ENCODE results near the gene PARVA. TPM values are rescaled to one million over a fixed set of nuclear protein-coding genes. Genes with fewer than 3 reads are reported as not detected.

PARVA gene
- total RNA-seq, 1 donor from 2014 or later, result 106 TPM

- H3K27me3 ChIP-seq (ENCODE audit: insufficient read depth, low read length), result no peaks in the 10 kb centered on the region
- no peak for DNase-seq (ENCODE audit: low read depth)
- Mint-ChIP-seq H3K27me3 (ENCODE audit: low read depth, unreplicated experiment) (no peaks in the 10 kb centered on the region), H3K36me3 (ENCODE audit: low read depth, unreplicated experiment) (peaks cover 32% of the 10 kb centered on the region), H3K4me3 (ENCODE audit: unreplicated experiment) (no peak overlapping the region), H3K27ac (ENCODE audit: unreplicated experiment) (no peak overlapping the region), H3K4me1 (ENCODE audit: low read depth, unreplicated experiment) (peaks cover 4% of the 10 kb centered on the region), H3K9me3 (ENCODE audit: unreplicated experiment) (no peaks in the 10 kb centered on the region)
- peaks cover 8% of the 10 kb centered on the region for H3K36me3 ChIP-seq (ENCODE audit: insufficient read depth, low read length)
- H3K27ac ChIP-seq (ENCODE audit: low read depth, low read length), result no peak overlapping the region
- no peak overlapping the region for H3K4me3 ChIP-seq (ENCODE audit: insufficient read depth, low read depth, low read length)
- no peaks in the 10 kb centered on the region for H3K79me2 ChIP-seq (ENCODE audit: insufficient read depth, low read length)
- FAIRE-seq, result no peak
- no peaks in the 10 kb centered on the region for H3K9me3 ChIP-seq (ENCODE audit: insufficient read depth, low read depth, low read length)
- TF ChIP-seq EZH2 (IDR thresholded peaks at IDR 0.05; ENCODE audit: insufficient read depth, low read length) (no peak), CTCF (IDR thresholded peaks at IDR 0.05; ENCODE audit: insufficient read depth, low read depth, low read length) (no peak)
- no peak overlapping the region for H3K9ac ChIP-seq (ENCODE audit: low read length)
- no peak overlapping the region for H2AFZ ChIP-seq (ENCODE audit: low read depth, low read length)
- H4K20me1 ChIP-seq (ENCODE audit: insufficient read depth, low read length), result peaks cover 7% of the 10 kb centered on the region
- H3K4me1 ChIP-seq (ENCODE audit: insufficient read depth, low read length), result no peaks in the 10 kb centered on the region
- no peak overlapping the region for H3K4me2 ChIP-seq (ENCODE audit: low read length)
Measured at GRCh38 chr11:12517741-12518140, 140.4 kb downstream of the PARVA start.

- no peak overlapping the region for H3K4me3 Mint-ChIP-seq (ENCODE audit: unreplicated experiment)
- Histone ChIP-seq H3K79me2 (ENCODE audit: insufficient read depth, low read length) (no peaks in the 10 kb centered on the region), H3K36me3 (ENCODE audit: insufficient read depth, low read length) (peaks cover 9% of the 10 kb centered on the region)
Measured at GRCh38 chr11:12518606-12519385, 141.4 kb downstream of the PARVA start.

More at GRCh38 chr11:12518606-12519385, 141.4 kb downstream of the PARVA start:
- H3K4me1 Mint-ChIP-seq (ENCODE audit: low read depth, unreplicated experiment), result peaks cover 4% of the 10 kb centered on the region
- no peak overlapping the region for H2AFZ ChIP-seq (ENCODE audit: low read depth, low read length)
- peaks cover 25% of the 10 kb centered on the region for H3K36me3 Mint-ChIP-seq (ENCODE audit: low read depth, unreplicated experiment)
- H3K4me2 ChIP-seq (ENCODE audit: low read length), result no peak overlapping the region
- no peaks in the 10 kb centered on the region for H3K27me3 ChIP-seq (ENCODE audit: insufficient read depth, low read length)
- H3K4me1 ChIP-seq (ENCODE audit: insufficient read depth, low read length), result no peaks in the 10 kb centered on the region
- no peaks in the 10 kb centered on the region for H3K9me3 ChIP-seq (ENCODE audit: insufficient read depth, low read depth, low read length)
- no peak overlapping the region for H3K27ac Mint-ChIP-seq (ENCODE audit: unreplicated experiment)
- no peaks in the 10 kb centered on the region for H3K9me3 Mint-ChIP-seq (ENCODE audit: unreplicated experiment)
- H3K9ac ChIP-seq (ENCODE audit: low read length), result no peak overlapping the region
- no peak overlapping the region for H3K27ac ChIP-seq (ENCODE audit: low read depth, low read length)
- H3K27me3 Mint-ChIP-seq (ENCODE audit: low read depth, unreplicated experiment), result no peaks in the 10 kb centered on the region
- no peak for TF ChIP-seq CTCF (IDR thresholded peaks at IDR 0.05; ENCODE audit: insufficient read depth, low read depth, low read length)
- no peak for TF ChIP-seq EZH2 (IDR thresholded peaks at IDR 0.05; ENCODE audit: insufficient read depth, low read length)
- peaks cover 7% of the 10 kb centered on the region for H4K20me1 ChIP-seq (ENCODE audit: insufficient read depth, low read length)
- H3K4me3 ChIP-seq (ENCODE audit: insufficient read depth, low read depth, low read length), result no peak overlapping the region
- no peak for FAIRE-seq
- DNase-seq (ENCODE audit: low read depth), result no peak

Data from astrocyte (in vitro differentiated cells and primary cell).